Colonic mucosa (tissue), 4 donors: ENCODE results near the gene FIBCD1. TPM values are rescaled to one million over a fixed set of nuclear protein-coding genes. Genes with fewer than 3 reads are reported as not detected.

Experiments
- DNase-seq: peaks from one replicate; pipeline ENCODE4 v3.0.0-alpha.2; 2020
- H3K27ac ChIP-seq: fragments of 200-600 bp; one replicate; pipeline ENCODE4 v1.8.0; 2021
- H3K27me3 ChIP-seq: fragments of 200-600 bp; one replicate; pipeline ENCODE4 v1.8.0; 2021
- H3K36me3 ChIP-seq: fragments of 200-600 bp; one replicate; pipeline ENCODE4 v1.8.0; 2021
- H3K4me1 ChIP-seq: fragments of 200-600 bp; one replicate; pipeline ENCODE4 v1.8.0; 2021; ENCODE audit warnings: mild to moderate bottlenecking
- H3K4me3 ChIP-seq: fragments of 200-600 bp; one replicate; pipeline ENCODE4 v1.8.0; 2021
- H3K9ac ChIP-seq, 2 donors: one replicate each; pipeline ENCODE4 v1.7.0; 2013; ENCODE audit warnings: control low read depth in 2 of 2, low read depth in 2 of 2, low read length in 2 of 2
- H3K9me3 ChIP-seq: fragments of 200-600 bp; one replicate; pipeline ENCODE4 v1.8.0; 2021
- intact Hi-C: fragments of 100-400 bp; cut with DNase I; formaldehyde crosslinking; loops from one replicate; pipeline ENCODE4 v1.14.1; 2022
- total RNA-seq, 2 donors: library from RNA; stranded (reverse); fragmentation: NEBNext Ultra II Directional in 1 of 2; extraction: Animal tissue kit (Norgen Biotek cat#: 25700) in 1 of 2; gene quantifications; one replicate each; pipeline ENCODE4 v1.2.1, GENCODE V29; 2021
- TF ChIP-seq, protein P1 (sequence below): fragments of 200-600 bp; IDR thresholded peaks from one replicate; pipeline ENCODE4 v1.8.0; 2022; ENCODE audit warnings: antibody characterized with exemption, mild to moderate bottlenecking
- donor health status: healthy.
- donor health status: DM: no; HTN: no; CAD: no.
- donor health status: DM: no; HTN: no; CAD: no.

FIBCD1 gene
- total RNA-seq, 2 donors from 2014 or later, result 9.0 to 32.9 TPM

DNA sequence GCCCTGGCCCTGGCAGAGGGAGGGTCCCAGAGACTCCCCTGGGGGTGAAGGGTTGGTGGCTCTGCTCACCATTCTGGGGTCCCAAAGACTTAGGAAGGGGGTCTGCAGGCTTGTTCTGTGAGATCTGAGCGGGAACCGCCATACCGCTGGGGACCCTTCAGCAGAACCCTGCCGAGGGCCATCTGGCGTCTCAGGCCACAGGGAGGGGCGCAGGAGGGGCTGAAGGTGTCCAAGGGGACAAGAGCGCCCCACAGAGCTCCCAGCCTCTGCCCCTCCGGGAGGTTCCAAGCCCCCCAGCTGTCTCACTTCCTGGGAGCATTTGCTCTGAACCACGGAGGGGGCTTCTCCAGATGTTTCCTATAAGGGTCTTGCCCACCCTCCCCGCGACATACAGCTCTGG, 4.8 kb downstream of the FIBCD1 start:
- no peak for DNase-seq
- H3K27me3 ChIP-seq, result peaks cover 17% of the 10 kb centered on the region
- intact Hi-C loops, result no loop called here

DNA sequence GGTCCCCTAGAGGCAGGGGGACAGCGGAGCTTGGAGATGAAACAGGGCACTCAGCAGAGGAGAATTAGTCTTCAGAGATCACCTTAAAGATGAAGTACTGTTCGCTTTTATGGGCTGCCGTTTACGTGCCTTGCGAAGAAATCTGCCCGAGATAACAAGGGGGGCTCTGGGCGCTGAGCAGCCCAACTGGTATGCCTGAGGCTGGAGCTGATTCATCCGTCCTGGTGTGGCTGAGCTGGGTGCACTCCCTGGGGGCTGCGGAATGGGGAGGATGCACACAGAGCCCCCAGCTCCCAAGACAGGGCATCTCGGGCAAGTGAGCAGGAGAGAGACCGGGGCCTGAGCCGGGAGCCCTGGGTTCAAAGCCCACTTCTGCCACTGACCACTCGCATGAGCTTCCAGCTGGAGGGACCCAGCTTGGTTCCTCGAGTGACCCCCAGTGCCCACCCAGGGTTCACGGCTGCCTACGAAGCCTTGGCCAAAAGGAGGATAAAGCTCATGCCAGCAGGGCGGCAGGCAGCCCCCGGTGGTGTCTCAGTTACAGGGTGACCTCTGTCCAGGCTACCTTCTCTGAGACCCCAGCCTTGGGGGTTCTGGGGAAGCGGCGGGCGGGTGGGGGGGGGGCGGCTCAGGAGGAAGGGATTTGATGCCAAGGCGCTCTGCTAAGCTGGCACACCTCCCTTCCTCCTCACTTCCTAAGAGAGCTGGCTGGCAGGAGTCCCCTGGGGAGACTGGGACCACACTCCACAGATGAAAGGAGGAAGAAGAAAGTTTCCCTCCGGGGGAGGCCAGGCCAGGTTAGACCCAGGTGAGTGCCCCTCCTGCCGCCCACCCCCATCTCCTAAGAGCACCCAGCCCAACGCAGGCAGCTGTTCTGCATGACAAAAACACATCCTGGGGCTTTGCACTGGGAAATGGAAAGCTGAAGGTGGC, 5.7 kb downstream of the FIBCD1 start:
- no peak overlapping the region for H3K4me3 ChIP-seq
- H3K27me3 ChIP-seq, result peaks cover 10% of the 10 kb centered on the region
- no peak overlapping the region for H3K9ac ChIP-seq
- H3K27ac ChIP-seq, result no peak overlapping the region
- H3K36me3 ChIP-seq, result no peaks in the 10 kb centered on the region
- peaks cover 4% of the 10 kb centered on the region for H3K4me1 ChIP-seq
- no peak for DNase-seq
- TF ChIP-seq, protein P1, sequence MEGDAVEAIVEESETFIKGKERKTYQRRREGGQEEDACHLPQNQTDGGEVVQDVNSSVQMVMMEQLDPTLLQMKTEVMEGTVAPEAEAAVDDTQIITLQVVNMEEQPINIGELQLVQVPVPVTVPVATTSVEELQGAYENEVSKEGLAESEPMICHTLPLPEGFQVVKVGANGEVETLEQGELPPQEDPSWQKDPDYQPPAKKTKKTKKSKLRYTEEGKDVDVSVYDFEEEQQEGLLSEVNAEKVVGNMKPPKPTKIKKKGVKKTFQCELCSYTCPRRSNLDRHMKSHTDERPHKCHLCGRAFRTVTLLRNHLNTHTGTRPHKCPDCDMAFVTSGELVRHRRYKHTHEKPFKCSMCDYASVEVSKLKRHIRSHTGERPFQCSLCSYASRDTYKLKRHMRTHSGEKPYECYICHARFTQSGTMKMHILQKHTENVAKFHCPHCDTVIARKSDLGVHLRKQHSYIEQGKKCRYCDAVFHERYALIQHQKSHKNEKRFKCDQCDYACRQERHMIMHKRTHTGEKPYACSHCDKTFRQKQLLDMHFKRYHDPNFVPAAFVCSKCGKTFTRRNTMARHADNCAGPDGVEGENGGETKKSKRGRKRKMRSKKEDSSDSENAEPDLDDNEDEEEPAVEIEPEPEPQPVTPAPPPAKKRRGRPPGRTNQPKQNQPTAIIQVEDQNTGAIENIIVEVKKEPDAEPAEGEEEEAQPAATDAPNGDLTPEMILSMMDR, result no peak
- no peaks in the 10 kb centered on the region for H3K9me3 ChIP-seq
- intact Hi-C loops, result no loop called here

More for the DNA sequence above, 4.8 kb downstream of the FIBCD1 start:
- Histone ChIP-seq H3K4me1 (peaks cover 4% of the 10 kb centered on the region), H3K9ac (no peak overlapping the region), H3K4me3 (no peak overlapping the region), H3K36me3 (no peaks in the 10 kb centered on the region), H3K27ac (no peak overlapping the region), H3K9me3 (no peaks in the 10 kb centered on the region)
- TF ChIP-seq, protein P1, result no peak

DNA sequence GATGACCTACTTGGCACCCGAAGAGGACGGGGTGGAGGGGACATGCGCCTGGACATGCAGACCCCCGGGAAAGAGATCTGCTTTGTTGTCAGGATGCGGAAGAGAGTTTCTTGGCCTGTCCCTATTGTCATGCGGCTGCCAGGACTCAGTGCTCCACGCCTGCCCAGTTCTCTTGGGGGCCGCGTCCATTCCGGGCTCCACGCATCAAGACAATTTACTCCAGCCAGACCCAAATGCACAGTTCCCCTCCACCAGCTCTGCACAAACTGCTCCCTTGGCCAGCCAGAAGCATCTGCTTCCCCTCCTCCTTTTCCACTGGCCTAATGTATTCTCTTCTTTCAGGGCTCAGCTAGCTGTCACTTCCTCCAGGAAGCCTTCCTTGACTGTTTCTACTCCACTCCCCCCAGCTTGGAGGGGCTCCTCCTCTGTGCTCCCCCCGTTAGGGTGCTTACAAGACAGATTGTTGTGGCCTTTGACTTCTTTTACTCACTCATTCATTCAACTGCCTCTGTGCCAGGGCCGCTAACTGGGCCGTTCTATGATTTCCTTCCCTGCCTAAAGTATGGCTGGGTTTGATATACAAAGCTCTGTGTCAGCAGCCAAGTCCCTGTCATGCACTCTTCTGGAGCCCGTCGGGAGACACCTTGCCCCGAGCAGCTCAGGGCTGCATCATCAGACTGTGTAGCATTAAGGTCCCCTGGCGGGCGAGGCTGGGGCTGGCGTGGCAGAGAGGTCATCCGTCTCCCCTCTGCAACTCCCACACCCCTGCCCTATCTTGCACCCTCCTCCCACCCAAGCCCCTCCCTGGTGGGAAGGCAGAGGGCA, 6.6 kb downstream of the FIBCD1 start:
- no peaks in the 10 kb centered on the region for H3K9me3 ChIP-seq
- H3K27me3 ChIP-seq, result peaks cover under 1% of the 10 kb centered on the region
- TF ChIP-seq, protein P1, result no peak
- H3K4me1 ChIP-seq, result no peaks in the 10 kb centered on the region
- H3K9ac ChIP-seq, result no peak overlapping the region
- no peak overlapping the region for H3K27ac ChIP-seq
- DNase-seq, result no peak
- H3K36me3 ChIP-seq, result no peaks in the 10 kb centered on the region
- H3K4me3 ChIP-seq, result no peak overlapping the region
- intact Hi-C loops, result no loop called here

DNA sequence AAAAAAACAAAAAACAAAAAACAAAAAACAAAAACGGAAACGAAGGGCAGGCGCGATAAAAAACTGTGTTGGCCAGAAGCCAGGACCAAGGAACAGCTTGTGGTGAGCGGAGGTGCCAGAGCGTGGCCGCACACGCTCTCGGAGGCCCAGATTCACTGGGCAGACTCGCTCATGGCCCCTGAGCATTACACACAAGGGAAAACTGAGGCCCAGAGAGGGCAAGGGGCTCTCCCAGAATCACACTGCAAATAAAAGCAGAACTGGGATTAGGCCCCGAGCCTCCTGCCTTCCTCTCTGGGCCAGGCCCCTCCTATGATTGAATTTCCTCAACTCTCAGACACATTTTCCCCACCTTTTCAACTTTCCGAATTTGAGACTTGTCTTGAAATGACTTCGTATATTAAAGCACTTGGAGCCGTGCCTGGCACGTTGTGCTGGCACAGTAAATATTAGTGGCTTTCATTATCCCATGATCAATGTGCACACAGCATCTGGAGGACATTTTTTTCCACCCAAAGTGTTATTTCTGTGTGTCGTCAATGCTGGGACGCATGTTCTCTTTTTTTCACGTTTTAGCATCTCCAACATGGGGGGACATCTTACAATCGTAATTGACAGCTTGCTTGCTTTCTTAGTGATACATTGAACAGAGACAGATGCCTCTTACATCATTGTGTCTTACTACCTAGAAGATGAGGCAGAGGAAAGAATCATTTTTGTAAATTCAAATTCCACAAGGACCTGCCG, 7.4 kb downstream of the FIBCD1 start:
- Histone ChIP-seq H3K9me3 (no peaks in the 10 kb centered on the region), H3K27me3 (no peaks in the 10 kb centered on the region), H3K9ac (no peak overlapping the region), H3K36me3 (no peaks in the 10 kb centered on the region), H3K27ac (no peak overlapping the region), H3K4me1 (no peaks in the 10 kb centered on the region), H3K4me3 (no peak overlapping the region)
- intact Hi-C loops, result no loop called here
- DNase-seq, result no peak
- TF ChIP-seq, protein P1, result no peak

DNA sequence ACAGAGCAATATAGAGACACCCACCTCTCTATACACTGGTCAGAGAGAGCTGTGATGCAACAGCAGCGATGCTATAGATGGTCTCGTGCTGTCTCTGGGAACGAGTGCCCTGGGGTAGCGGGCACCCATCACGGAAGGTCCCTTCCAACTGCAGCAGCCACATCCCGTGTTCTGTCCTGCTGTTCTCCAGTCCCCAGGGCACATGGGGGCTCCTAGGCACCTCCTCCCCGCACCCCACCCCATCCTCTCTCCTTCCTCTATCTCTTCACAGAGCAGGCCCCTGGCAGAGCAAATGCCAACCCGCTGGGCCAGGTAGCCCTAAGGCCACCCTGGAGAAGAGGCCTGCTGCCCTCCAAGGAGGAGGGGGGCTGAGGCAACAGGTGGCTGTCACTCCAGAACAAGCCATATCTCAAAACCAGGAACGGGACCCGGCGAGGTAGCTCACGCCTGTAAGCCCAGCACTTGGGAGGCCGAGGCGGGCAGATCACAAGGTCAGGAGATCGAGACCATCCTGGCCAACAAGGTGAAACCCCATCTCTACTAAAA, 8.2 kb downstream of the FIBCD1 start:
- TF ChIP-seq, protein P1, result no peak
- Histone ChIP-seq H3K9ac (no peak overlapping the region), H3K27ac (no peak overlapping the region), H3K27me3 (no peaks in the 10 kb centered on the region), H3K4me1 (no peaks in the 10 kb centered on the region), H3K36me3 (no peaks in the 10 kb centered on the region), H3K9me3 (no peaks in the 10 kb centered on the region), H3K4me3 (no peak overlapping the region)
- intact Hi-C loops, result no loop called here
- DNase-seq, result no peak
